ENCODE data around the gene SREBF2.

The SREBF2 gene

GRCh38 chr22:41841085-41841712 lies 8.3 kb downstream of the SREBF2 start:
- H3K4me3 ChIP-seq (ENCODE audit: low read length), result no peak overlapping the region
- peaks cover 15% of the 10 kb centered on the region for H3K4me1 ChIP-seq (ENCODE audit: insufficient read depth, low read length)
- H2AFZ ChIP-seq (ENCODE audit: low read depth, low read length), result no peak overlapping the region
- peaks cover 1% of the 10 kb centered on the region for H3K9me3 ChIP-seq (ENCODE audit: low read length)
- peaks cover 62% of the 10 kb centered on the region for H3K36me3 ChIP-seq (ENCODE audit: insufficient read depth, low read length)
- no peaks in the 10 kb centered on the region for H3K27me3 ChIP-seq (ENCODE audit: insufficient read depth, low read length)

- Histone ChIP-seq H3K36me3 (ENCODE audit: insufficient read depth, low read length) (peaks cover 48% of the 10 kb centered on the region), H3K4me3 (ENCODE audit: low read length) (no peak overlapping the region), H3K9me3 (ENCODE audit: low read length) (peaks cover 1% of the 10 kb centered on the region), H3K4me1 (ENCODE audit: insufficient read depth, low read length) (peaks cover 23% of the 10 kb centered on the region), H2AFZ (ENCODE audit: low read depth, low read length) (no peak overlapping the region), H3K27me3 (ENCODE audit: insufficient read depth, low read length) (no peaks in the 10 kb centered on the region)
Observed at GRCh38 chr22:41842996-41843970, 10.4 kb downstream of the SREBF2 start.

DNA sequence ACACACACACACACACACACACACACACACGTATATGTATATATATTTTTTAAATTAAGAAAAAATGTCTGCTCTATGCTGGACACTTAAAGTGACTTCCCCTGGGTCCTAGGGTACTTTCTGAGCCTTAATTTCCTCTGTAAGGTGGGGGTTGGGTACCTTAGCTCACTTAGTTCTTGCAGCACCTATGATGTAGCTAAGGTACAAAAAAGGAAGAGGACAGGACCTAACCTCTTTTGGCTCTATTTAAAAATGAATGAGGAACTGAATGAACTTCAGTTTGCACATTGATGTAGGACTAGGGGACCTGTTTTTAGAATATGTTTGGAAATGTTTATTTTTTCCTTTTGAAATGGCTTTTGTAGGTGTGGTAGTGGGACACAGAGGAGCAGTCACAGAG lies 11.1 kb downstream of the SREBF2 start:
- peaks cover 1% of the 10 kb centered on the region for H3K9me3 ChIP-seq (ENCODE audit: low read length)
- peaks cover 49% of the 10 kb centered on the region for H3K36me3 ChIP-seq (ENCODE audit: insufficient read depth, low read length)
- no peak overlapping the region for H3K4me3 ChIP-seq (ENCODE audit: low read length)
- no peaks in the 10 kb centered on the region for H3K27me3 ChIP-seq (ENCODE audit: insufficient read depth, low read length)
- no peak overlapping the region for H2AFZ ChIP-seq (ENCODE audit: low read depth, low read length)
- H3K4me1 ChIP-seq (ENCODE audit: insufficient read depth, low read length), result peaks cover 23% of the 10 kb centered on the region

- Histone ChIP-seq H3K27me3 (ENCODE audit: insufficient read depth, low read length) (no peaks in the 10 kb centered on the region), H3K36me3 (ENCODE audit: insufficient read depth, low read length) (peaks cover 45% of the 10 kb centered on the region), H2AFZ (ENCODE audit: low read depth, low read length) (no peak overlapping the region), H3K9me3 (ENCODE audit: low read length) (peaks cover 1% of the 10 kb centered on the region), H3K4me3 (ENCODE audit: low read length) (no peak overlapping the region), H3K4me1 (ENCODE audit: insufficient read depth, low read length) (peaks cover 23% of the 10 kb centered on the region)
Observed at GRCh38 chr22:41844513-41844912, 11.6 kb downstream of the SREBF2 start.

DNA sequence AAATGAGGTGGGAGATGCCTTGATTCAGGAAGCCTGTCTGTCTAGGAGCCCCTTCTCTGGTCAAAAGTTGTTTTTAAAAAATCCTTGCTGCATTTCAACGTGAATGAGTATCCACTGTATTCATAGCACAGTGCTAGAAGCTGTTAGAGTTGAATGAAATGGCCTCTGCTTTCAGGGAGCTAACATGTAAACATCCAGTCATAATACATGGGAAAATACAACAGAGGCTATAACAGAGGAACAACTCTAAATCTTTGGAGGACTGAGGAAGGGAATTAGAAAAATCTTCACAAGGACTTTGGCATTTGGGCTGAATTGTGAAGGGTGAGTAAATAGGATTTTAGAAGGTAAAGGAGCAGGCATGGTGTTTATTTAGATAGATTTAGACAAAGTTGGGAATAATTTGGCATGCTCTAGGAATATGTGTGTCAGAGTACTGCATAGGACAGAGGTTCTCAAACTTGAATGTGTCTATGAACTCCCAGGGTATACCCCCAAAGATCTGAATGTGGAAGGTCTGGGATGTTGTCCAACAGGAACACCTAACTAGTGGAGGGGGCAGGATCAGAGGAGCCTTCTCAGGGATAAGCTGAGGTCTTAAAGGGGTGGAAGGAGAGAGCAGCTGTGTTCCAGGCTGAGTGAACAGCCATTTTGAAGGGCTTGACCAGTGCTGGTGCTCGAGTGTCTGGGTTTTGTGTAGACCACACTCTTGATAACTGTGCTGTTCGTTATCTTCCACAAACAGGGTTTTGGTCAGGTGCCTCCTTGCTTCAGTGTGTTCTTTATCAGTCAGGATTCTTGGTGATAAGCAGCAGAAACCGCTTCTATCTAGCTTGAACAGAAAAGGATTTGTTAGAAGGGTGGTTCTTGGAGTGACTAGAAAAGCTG lies 12.7 kb downstream of the SREBF2 start:
- H3K4me3 ChIP-seq (ENCODE audit: low read length), result no peak overlapping the region
- no peaks in the 10 kb centered on the region for H3K27me3 ChIP-seq (ENCODE audit: insufficient read depth, low read length)
- H3K4me1 ChIP-seq (ENCODE audit: insufficient read depth, low read length), result peaks cover 22% of the 10 kb centered on the region
- peaks cover 1% of the 10 kb centered on the region for H3K9me3 ChIP-seq (ENCODE audit: low read length)
- H3K36me3 ChIP-seq (ENCODE audit: insufficient read depth, low read length), result peaks cover 40% of the 10 kb centered on the region
- no peak overlapping the region for H2AFZ ChIP-seq (ENCODE audit: low read depth, low read length)

- H3K9me3 ChIP-seq (ENCODE audit: low read length), result peaks cover 1% of the 10 kb centered on the region
- peaks cover 19% of the 10 kb centered on the region for H3K4me1 ChIP-seq (ENCODE audit: insufficient read depth, low read length)
- no peak overlapping the region for H3K4me3 ChIP-seq (ENCODE audit: low read length)
- H3K36me3 ChIP-seq (ENCODE audit: insufficient read depth, low read length), result peaks cover 36% of the 10 kb centered on the region
- H3K27me3 ChIP-seq (ENCODE audit: insufficient read depth, low read length), result no peaks in the 10 kb centered on the region
- no peak overlapping the region for H2AFZ ChIP-seq (ENCODE audit: low read depth, low read length)
Observed at GRCh38 chr22:41846268-41846987, 13.5 kb downstream of the SREBF2 start.

- no peaks in the 10 kb centered on the region for H3K9me3 ChIP-seq (ENCODE audit: low read length)
- H3K27me3 ChIP-seq (ENCODE audit: insufficient read depth, low read length), result no peaks in the 10 kb centered on the region
- no peak overlapping the region for H2AFZ ChIP-seq (ENCODE audit: low read depth, low read length)
- peaks cover 19% of the 10 kb centered on the region for H3K4me1 ChIP-seq (ENCODE audit: insufficient read depth, low read length)
- H3K36me3 ChIP-seq (ENCODE audit: insufficient read depth, low read length), result peaks cover 30% of the 10 kb centered on the region
- no peak overlapping the region for H3K4me3 ChIP-seq (ENCODE audit: low read length)
Observed at GRCh38 chr22:41847300-41847699, 14.4 kb downstream of the SREBF2 start.

DNA sequence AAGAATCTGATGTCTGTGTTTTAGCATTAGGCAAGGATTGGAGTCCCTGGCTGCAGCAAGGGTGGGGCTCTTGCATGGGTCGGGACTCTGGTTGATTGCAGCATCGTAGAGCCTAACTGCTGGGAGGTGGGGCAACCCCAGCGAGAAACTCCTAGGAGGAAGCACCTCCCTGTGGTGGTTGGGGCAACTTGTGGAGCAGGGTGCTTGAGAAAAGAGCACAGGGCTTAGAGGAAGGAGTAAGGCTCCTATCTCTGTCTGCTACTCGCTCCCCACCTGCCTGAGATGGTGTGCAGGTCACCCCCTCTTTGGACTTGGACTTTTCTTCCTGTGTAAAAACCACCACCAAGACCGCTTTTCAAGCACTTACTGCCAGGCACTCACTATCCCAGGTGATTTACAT lies 15.6 kb downstream of the SREBF2 start:
- no peak overlapping the region for H3K4me3 ChIP-seq (ENCODE audit: low read length)
- peaks cover 22% of the 10 kb centered on the region for H3K36me3 ChIP-seq (ENCODE audit: insufficient read depth, low read length)
- no peaks in the 10 kb centered on the region for H3K27me3 ChIP-seq (ENCODE audit: insufficient read depth, low read length)
- H2AFZ ChIP-seq (ENCODE audit: low read depth, low read length), result no peak overlapping the region
- no peaks in the 10 kb centered on the region for H3K9me3 ChIP-seq (ENCODE audit: low read length)
- peaks cover 19% of the 10 kb centered on the region for H3K4me1 ChIP-seq (ENCODE audit: insufficient read depth, low read length)

DNA sequence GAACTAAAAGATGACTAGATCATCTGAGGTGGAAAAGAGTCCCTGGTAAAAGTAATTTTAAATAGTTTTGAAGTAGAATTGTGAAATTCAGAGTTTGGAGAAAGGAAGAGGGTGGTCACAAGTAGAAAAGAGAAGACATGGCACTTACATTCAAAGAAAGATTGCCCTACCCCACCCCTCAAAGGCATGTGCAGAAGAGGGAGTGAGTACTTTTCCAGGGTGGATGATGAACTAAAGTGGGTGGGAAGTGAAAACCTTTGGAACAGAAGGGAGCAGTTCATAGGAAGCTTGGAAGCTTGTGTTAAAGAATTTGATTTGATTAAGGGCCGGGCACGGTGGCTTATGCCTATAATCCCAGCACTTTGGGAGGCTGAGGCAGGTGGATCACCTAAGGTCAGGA lies 23.6 kb downstream of the SREBF2 start:
- H3K36me3 ChIP-seq (ENCODE audit: insufficient read depth, low read length), result peaks cover 21% of the 10 kb centered on the region

GRCh38 chr22:41857155-41857859 lies 24.4 kb downstream of the SREBF2 start:
- Histone ChIP-seq H3K9me3 (ENCODE audit: low read length) (no peaks in the 10 kb centered on the region), H3K36me3 (ENCODE audit: insufficient read depth, low read length) (peaks cover 19% of the 10 kb centered on the region), H2AFZ (ENCODE audit: low read depth, low read length) (no peak overlapping the region), H3K27me3 (ENCODE audit: insufficient read depth, low read length) (no peaks in the 10 kb centered on the region), H3K4me1 (ENCODE audit: insufficient read depth, low read length) (no peaks in the 10 kb centered on the region), H3K4me3 (ENCODE audit: low read length) (no peak overlapping the region)

More for the DNA sequence above, 23.6 kb downstream of the SREBF2 start:
- H3K9me3 ChIP-seq (ENCODE audit: low read length), result no peaks in the 10 kb centered on the region
- no peak overlapping the region for H2AFZ ChIP-seq (ENCODE audit: low read depth, low read length)
- H3K27me3 ChIP-seq (ENCODE audit: insufficient read depth, low read length), result no peaks in the 10 kb centered on the region
- no peaks in the 10 kb centered on the region for H3K4me1 ChIP-seq (ENCODE audit: insufficient read depth, low read length)
- no peak overlapping the region for H3K4me3 ChIP-seq (ENCODE audit: low read length)

DNA sequence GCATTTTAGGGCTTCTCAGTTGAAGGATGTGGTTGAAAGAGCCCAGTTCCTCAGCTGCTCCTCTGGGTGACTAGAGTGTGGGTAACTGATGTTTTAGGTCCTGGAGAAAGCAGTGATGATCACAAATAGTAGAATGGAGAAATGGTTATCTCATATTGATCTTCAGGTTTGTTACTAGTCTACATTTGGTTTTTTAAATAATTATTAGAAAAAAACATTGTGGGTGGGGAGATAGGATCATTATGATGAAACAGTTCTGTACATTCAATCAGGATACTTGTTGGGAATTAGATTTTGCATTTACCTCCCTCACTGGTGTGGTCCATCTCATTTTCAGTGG lies 24.9 kb downstream of the SREBF2 start:
- no peaks in the 10 kb centered on the region for H3K27me3 ChIP-seq (ENCODE audit: insufficient read depth, low read length)
- H3K36me3 ChIP-seq (ENCODE audit: insufficient read depth, low read length), result peaks cover 19% of the 10 kb centered on the region
- no peaks in the 10 kb centered on the region for H3K4me1 ChIP-seq (ENCODE audit: insufficient read depth, low read length)
- H2AFZ ChIP-seq (ENCODE audit: low read depth, low read length), result no peak overlapping the region
- H3K9me3 ChIP-seq (ENCODE audit: low read length), result no peaks in the 10 kb centered on the region
- H3K4me3 ChIP-seq (ENCODE audit: low read length), result no peak overlapping the region

GRCh38 chr22:41862160-41862529 lies 29.2 kb downstream of the SREBF2 start:
- Histone ChIP-seq H3K27me3 (ENCODE audit: insufficient read depth, low read length) (no peaks in the 10 kb centered on the region), H3K4me3 (ENCODE audit: low read length) (no peak overlapping the region), H3K9me3 (ENCODE audit: low read length) (no peaks in the 10 kb centered on the region), H3K36me3 (ENCODE audit: insufficient read depth, low read length) (peaks cover 31% of the 10 kb centered on the region), H2AFZ (ENCODE audit: low read depth, low read length) (no peak overlapping the region), H3K4me1 (ENCODE audit: insufficient read depth, low read length) (no peaks in the 10 kb centered on the region)
